IPS DF 6.9 (cell line): ENCODE results near the gene NUDCD2.

Experiments used
- DNase-seq: peaks from one replicate; pipeline ENCODE4 v3.0.0-alpha.2; 2013; ENCODE audit warnings: low read depth, low spot score
- H3K27ac ChIP-seq: one replicate; pipeline ENCODE4 v1.5.1; 2013; ENCODE audit warnings: low read length, control low read depth
- H3K27me3 ChIP-seq: 2 replicates; pipeline ENCODE4 v1.6.1; 2013; ENCODE audit warnings: mild to moderate bottlenecking, low read length; ENCODE audit not compliant: control insufficient read depth, insufficient read depth
- H3K36me3 ChIP-seq: 2 replicates; pipeline ENCODE4 v1.6.1; 2013; ENCODE audit warnings: low read length; ENCODE audit not compliant: control insufficient read depth, insufficient read depth
- H3K4me1 ChIP-seq: 2 replicates; pipeline ENCODE4 v1.6.1; 2013; ENCODE audit warnings: low read length; ENCODE audit not compliant: control insufficient read depth, insufficient read depth
- H3K4me3 ChIP-seq: 2 replicates; pipeline ENCODE4 v1.5.1; 2013; ENCODE audit warnings: mild to moderate bottlenecking, low read length
- H3K9me3 ChIP-seq: 2 replicates; pipeline ENCODE4 v1.6.1; 2013; ENCODE audit warnings: low read length, inconsistent platforms; ENCODE audit not compliant: control insufficient read depth, insufficient read depth
- WGBS: extraction: QIAGEN DNeasy Blood & Tissue Kit; methylation state at CpG from one replicate; pipeline ENCODE4 v1.1.7; 2013; ENCODE audit warnings: mixed read lengths, missing lambda C conversion rate; ENCODE audit not compliant: insufficient read length, insufficient coverage; 5-methylcytosine and 5-hydroxymethylcytosine counted together

Gene NUDCD2

GRCh38 chr5:163447875-163448274, 12.0 kb downstream of the NUDCD2 start:
- Histone ChIP-seq H3K9me3 (no peaks in the 10 kb centered on the region), H3K27ac (no peak overlapping the region), H3K27me3 (no peaks in the 10 kb centered on the region), H3K36me3 (no peaks in the 10 kb centered on the region; the same call in 1 of the 2 replicates), H3K4me1 (no peaks in the 10 kb centered on the region), H3K4me3 (no peak overlapping the region)
- no CpG with 5 or more reads among the region's 3 CpGs for WGBS
- no peak for DNase-seq

DNA sequence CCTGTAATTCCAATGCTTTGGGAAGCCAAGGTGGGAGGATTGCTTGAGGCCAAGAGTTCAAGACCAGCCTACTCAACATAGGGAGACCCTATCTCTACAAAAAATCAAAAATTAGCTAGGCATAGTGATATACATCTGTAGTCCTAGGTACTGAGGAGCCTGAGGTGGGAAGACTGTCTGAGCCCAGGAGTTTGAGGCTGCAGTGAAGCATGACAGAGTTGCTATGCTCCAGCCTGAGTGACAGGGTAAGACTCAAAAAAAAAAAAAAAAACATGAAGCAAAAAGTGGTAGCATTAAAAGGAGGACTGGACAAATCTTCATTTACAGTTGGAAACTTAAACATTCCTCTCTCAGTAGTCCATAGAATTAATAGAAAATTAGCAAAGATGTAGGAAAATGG, 12.7 kb downstream of the NUDCD2 start:
- no peak overlapping the region for H3K27ac ChIP-seq
- peaks cover 2% of the 10 kb centered on the region; the same call in 1 of the 2 replicates for H3K36me3 ChIP-seq
- H3K27me3 ChIP-seq: no peaks in the 10 kb centered on the region
- DNase-seq: no peak
- H3K9me3 ChIP-seq: no peaks in the 10 kb centered on the region
- H3K4me3 ChIP-seq: no peak overlapping the region
- no peaks in the 10 kb centered on the region for H3K4me1 ChIP-seq

DNA sequence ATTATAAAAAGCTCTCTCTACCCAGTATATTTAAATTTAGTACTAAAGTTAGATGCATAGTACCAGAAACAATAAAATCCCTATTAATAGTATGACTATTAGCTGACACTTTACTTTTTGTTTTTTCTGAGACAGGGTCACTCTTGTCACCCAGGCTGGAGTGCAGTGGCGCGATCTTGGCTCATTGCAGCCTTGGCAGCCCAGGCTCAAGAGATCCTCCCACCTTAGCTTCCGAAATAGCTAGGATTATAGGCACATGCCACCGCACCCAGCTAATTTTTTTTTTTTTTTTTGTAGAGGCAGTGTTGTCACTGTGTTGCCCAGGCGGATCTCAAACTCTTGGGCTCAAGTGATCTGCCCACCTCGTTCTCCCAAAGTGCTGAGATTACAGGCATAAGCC, 14.6 kb downstream of the NUDCD2 start:
- Histone ChIP-seq H3K4me1 (no peaks in the 10 kb centered on the region), H3K4me3 (no peak overlapping the region), H3K36me3 (peaks cover 7% of the 10 kb centered on the region; the same call in 1 of the 2 replicates), H3K27me3 (no peaks in the 10 kb centered on the region), H3K27ac (no peak overlapping the region), H3K9me3 (no peaks in the 10 kb centered on the region)
- WGBS: no CpG with 5 or more reads among the region's 6 CpGs
- no peak for DNase-seq

GRCh38 chr5:163444526-163444925, 15.4 kb downstream of the NUDCD2 start:
- H3K27ac ChIP-seq: no peak overlapping the region
- DNase-seq: no peak
- no peaks in the 10 kb centered on the region for H3K4me1 ChIP-seq
- no peaks in the 10 kb centered on the region for H3K27me3 ChIP-seq
- H3K36me3 ChIP-seq: peaks cover 7% of the 10 kb centered on the region; the same call in 1 of the 2 replicates
- H3K9me3 ChIP-seq: no peaks in the 10 kb centered on the region
- no peak overlapping the region for H3K4me3 ChIP-seq
- no CpG with 5 or more reads among the region's 1 CpG for WGBS

GRCh38 chr5:163440954-163441353, 18.9 kb downstream of the NUDCD2 start:
- Histone ChIP-seq H3K27ac (no peak overlapping the region), H3K9me3 (no peaks in the 10 kb centered on the region), H3K36me3 (peaks cover 7% of the 10 kb centered on the region; the same call in 1 of the 2 replicates), H3K4me1 (no peaks in the 10 kb centered on the region), H3K27me3 (no peaks in the 10 kb centered on the region), H3K4me3 (no peak overlapping the region)
- 100% methylated on average over 1 of the region's 3 CpGs for WGBS
- DNase-seq: no peak

- Histone ChIP-seq H3K36me3 (peaks cover 7% of the 10 kb centered on the region; the same call in 1 of the 2 replicates), H3K27me3 (no peaks in the 10 kb centered on the region), H3K4me1 (no peaks in the 10 kb centered on the region), H3K9me3 (no peaks in the 10 kb centered on the region), H3K27ac (no peak overlapping the region), H3K4me3 (no peak overlapping the region)
- WGBS: no CpG with 5 or more reads among the region's 2 CpGs
- DNase-seq: no peak
Observed at GRCh38 chr5:163439092-163439425, 20.8 kb downstream of the NUDCD2 start.

- no CpG with 5 or more reads among the region's 51 CpGs for WGBS
Observed at GRCh38 chr5:163437309-163438182, 22.4 kb downstream of the NUDCD2 start, which contains the start of gene CCNG1. Gene CCNG1 (plus strand): TSS chr5:163437595. CDS start chr5:163439257, 1,662 bp downstream.

DNA sequence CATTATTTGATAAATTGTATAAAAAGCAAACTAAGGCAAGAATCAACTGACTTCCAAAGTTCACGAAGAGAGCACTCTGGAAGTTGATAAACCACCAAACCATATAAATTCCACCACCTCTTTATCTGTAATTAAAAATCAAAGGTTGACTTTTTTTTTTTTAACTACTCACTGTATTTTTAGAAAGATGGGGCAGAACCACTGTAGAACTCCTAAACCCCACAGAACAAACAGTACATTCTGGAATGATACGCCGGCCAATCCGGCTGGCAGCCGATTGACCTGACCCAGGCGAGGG, 22.9 kb downstream of the NUDCD2 start:
- H3K27me3 ChIP-seq: no peaks in the 10 kb centered on the region
- H3K27ac ChIP-seq: no peak overlapping the region
- H3K36me3 ChIP-seq: peaks cover 5% of the 10 kb centered on the region; the same call in 1 of the 2 replicates
- H3K4me3 ChIP-seq: no peak overlapping the region; the same call in 1 of the 2 replicates
- no peaks in the 10 kb centered on the region for H3K4me1 ChIP-seq
- WGBS: no CpG with 5 or more reads among the region's 6 CpGs
- H3K9me3 ChIP-seq: no peaks in the 10 kb centered on the region
- DNase-seq: no peak

More at GRCh38 chr5:163437309-163438182, 22.4 kb downstream of the NUDCD2 start, which contains the start of gene CCNG1:
- Histone ChIP-seq H3K4me3 (peak within 1 kb of the TSS; percentile 91; the same call in 1 of the 2 replicates), H3K4me1 (no peaks in the 10 kb centered on the region), H3K27me3 (no peaks in the 10 kb centered on the region), H3K9me3 (no peaks in the 10 kb centered on the region), H3K27ac (no peak within 1 kb of the TSS), H3K36me3 (peaks cover 7% of the 10 kb centered on the region; the same call in 1 of the 2 replicates)
- peak; percentile 91 for DNase-seq

DNA sequence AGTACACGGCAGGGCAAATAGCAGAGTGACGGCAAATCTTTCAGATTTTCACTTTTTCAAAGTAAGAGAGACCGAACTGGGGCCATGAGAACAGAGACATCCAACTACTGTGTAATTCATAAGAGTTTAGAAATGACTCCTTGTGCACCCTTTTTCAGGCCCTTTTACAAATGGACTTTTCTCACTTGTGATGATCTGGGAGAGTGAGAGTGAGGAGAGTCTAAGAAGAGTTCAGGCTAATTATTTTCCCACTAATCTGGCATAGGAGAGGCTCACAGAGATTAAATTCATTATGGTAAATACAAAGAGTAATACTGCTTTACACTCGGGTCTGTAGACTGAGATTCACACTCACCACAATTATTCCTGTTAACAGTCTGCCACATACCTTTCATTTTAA, 23.4 kb downstream of the NUDCD2 start:
- Histone ChIP-seq H3K27me3 (no peaks in the 10 kb centered on the region), H3K27ac (no peak overlapping the region), H3K4me3 (no peak overlapping the region), H3K36me3 (peaks cover 5% of the 10 kb centered on the region; the same call in 1 of the 2 replicates), H3K9me3 (no peaks in the 10 kb centered on the region), H3K4me1 (no peaks in the 10 kb centered on the region)
- no peak for DNase-seq
- no CpG with 5 or more reads among the region's 4 CpGs for WGBS

- no peak overlapping the region for H3K4me3 ChIP-seq
- H3K27ac ChIP-seq: no peak overlapping the region
- no peaks in the 10 kb centered on the region for H3K36me3 ChIP-seq
- DNase-seq: no peak
- H3K9me3 ChIP-seq: no peaks in the 10 kb centered on the region
- H3K27me3 ChIP-seq: no peaks in the 10 kb centered on the region
- WGBS: no CpG with 5 or more reads among the region's 3 CpGs
- H3K4me1 ChIP-seq: no peaks in the 10 kb centered on the region
Observed at GRCh38 chr5:163434401-163434866, 25.5 kb downstream of the NUDCD2 start.

GRCh38 chr5:163433271-163433670, 26.6 kb downstream of the NUDCD2 start:
- Histone ChIP-seq H3K9me3 (no peaks in the 10 kb centered on the region), H3K36me3 (no peaks in the 10 kb centered on the region), H3K4me1 (no peaks in the 10 kb centered on the region), H3K4me3 (no peak overlapping the region), H3K27ac (no peak overlapping the region), H3K27me3 (no peaks in the 10 kb centered on the region)
- no peak for DNase-seq
- WGBS: no CpG with 5 or more reads among the region's 5 CpGs
